NCI-H2227 (cell line): ENCODE data around the gene SKOR2.
"Not testable (repeated sequence)": the region's sequence is repeated elsewhere in the genome, so short reads cannot be mapped to it uniquely, and the experiment has no call there.

ENCODE experiments used
- DNase-seq: peaks from one replicate; lab custom pipeline; 2025; ENCODE audit not compliant: unreplicated experiment; lab: John Stamatoyannopoulos, UW

The SKOR2 gene

GRCh38 chr18:47203626-47204464, 47.6 kb downstream of the SKOR2 start:
- DNase-seq = no peak

- DNase-seq = not testable (repeated sequence)
Observed at GRCh38 chr18:47195961-47196360, 55.5 kb downstream of the SKOR2 start.

GRCh38 chr18:47191961-47192360, 59.5 kb downstream of the SKOR2 start:
- no peak for DNase-seq

GRCh38 chr18:47187721-47188120, 63.7 kb downstream of the SKOR2 start:
- DNase-seq = no peak

- DNase-seq = peak; percentile 11
Observed at GRCh38 chr18:47184419-47185050, 66.9 kb downstream of the SKOR2 start.

- DNase-seq = not testable (repeated sequence)
Observed at GRCh38 chr18:47182156-47182555, 69.3 kb downstream of the SKOR2 start.

- DNase-seq = no peak
Observed at GRCh38 chr18:47180765-47181164, 70.7 kb downstream of the SKOR2 start.

- DNase-seq = peak; percentile 58
Observed at GRCh38 chr18:47179520-47179919, 71.9 kb downstream of the SKOR2 start.

- peak; percentile 97 for DNase-seq
Observed at GRCh38 chr18:47175898-47176575, 75.4 kb downstream of the SKOR2 start, which contains the start of gene IER3IP1. IER3IP1 (minus strand) TSS chr18:47176364; CDS start chr18:47176277, 87 bp downstream.

GRCh38 chr18:47175283-47175897, 76.1 kb downstream of the SKOR2 start:
- peak; percentile 22 for DNase-seq

GRCh38 chr18:47174545-47175116, 76.8 kb downstream of the SKOR2 start:
- no peak for DNase-seq

GRCh38 chr18:47172476-47172875, 79.0 kb downstream of the SKOR2 start:
- no peak for DNase-seq

- DNase-seq = no peak
Observed at GRCh38 chr18:47168913-47169312, 82.5 kb downstream of the SKOR2 start.

GRCh38 chr18:47168509-47168908, 83.0 kb downstream of the SKOR2 start:
- no peak for DNase-seq

GRCh38 chr18:47166294-47166693, 85.2 kb downstream of the SKOR2 start:
- no peak for DNase-seq

- no peak for DNase-seq
Observed at GRCh38 chr18:47163241-47163640, 88.2 kb downstream of the SKOR2 start.

GRCh38 chr18:47160256-47160655, 91.2 kb downstream of the SKOR2 start:
- no peak for DNase-seq

GRCh38 chr18:47158404-47158803, 93.1 kb downstream of the SKOR2 start:
- not testable (repeated sequence) for DNase-seq
